SK-N-MC (cell line): ENCODE data around the gene CDK7.

ENCODE experiments used
- EZH2 ChIP-seq: fragments of 200-600 bp; sonication (generic); IDR thresholded peaks from one replicate; pipeline ENCODE4 v1.6.1; 2017; ENCODE audit warnings: antibody characterized with exemption
- POLR2AphosphoS5 ChIP-seq: IDR thresholded peaks from 2 replicates; pipeline ENCODE4 v1.6.1; 2012; ENCODE audit warnings: mild to moderate bottlenecking, low read depth, low read length, borderline replicate concordance

GRCh38 chr5:69309380-69309779, 74.7 kb downstream of the CDK7 start:
- no peak for TF ChIP-seq POLR2AphosphoS5
- TF ChIP-seq EZH2, result no peak
